ENCODE results near the gene BUB1. TPM values are rescaled to one million over a fixed set of nuclear protein-coding genes. Genes with fewer than 3 reads are reported as not detected.
"Not testable (repeated sequence)": the region's sequence is repeated elsewhere in the genome, so short reads cannot be mapped to it uniquely, and the experiment has no call there.

BUB1 gene
- total and polyA plus RNA-seq, 8 donors, result 7.1 to 44.9 (median 21.2) TPM

DNA sequence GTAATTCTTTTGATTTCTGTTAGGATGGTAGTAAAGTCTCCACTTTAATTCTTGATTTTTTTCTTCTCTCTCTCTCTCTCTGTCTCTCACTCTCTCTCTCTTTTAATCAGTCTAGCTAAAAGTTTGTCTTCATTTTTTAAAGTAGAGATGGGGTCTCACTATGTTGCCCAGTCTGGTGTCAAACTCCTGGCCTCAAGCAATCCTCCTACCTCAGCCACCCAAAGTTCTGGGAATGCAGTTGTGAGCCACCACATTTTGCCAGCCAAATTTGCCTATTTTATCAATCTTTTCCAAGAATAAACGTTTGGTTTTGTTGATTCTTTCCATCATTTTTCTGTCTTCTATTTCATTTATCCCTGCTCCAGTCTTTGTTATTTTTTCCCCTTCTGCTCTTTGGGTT, 30.6 kb upstream of the BUB1 start:
- no peaks in the 10 kb centered on the region for H3K27me3 ChIP-seq
- peaks cover 0 to 13% of the 10 kb centered on the region in 2 donors for H3K4me1 ChIP-seq
- no peak overlapping the region for H3K4me3 ChIP-seq
- ATAC-seq (no peak), DNase-seq (no peak)
- intact Hi-C loops (cut with DNase I), result no loop called here
- H3K9me3 ChIP-seq, result no peaks in the 10 kb centered on the region
- H3K36me3 ChIP-seq, result no peaks in the 10 kb centered on the region
- H3K27ac ChIP-seq, result peak overlapping the region in 1 of 2 donors; percentile 49
- TF ChIP-seq, protein P1, sequence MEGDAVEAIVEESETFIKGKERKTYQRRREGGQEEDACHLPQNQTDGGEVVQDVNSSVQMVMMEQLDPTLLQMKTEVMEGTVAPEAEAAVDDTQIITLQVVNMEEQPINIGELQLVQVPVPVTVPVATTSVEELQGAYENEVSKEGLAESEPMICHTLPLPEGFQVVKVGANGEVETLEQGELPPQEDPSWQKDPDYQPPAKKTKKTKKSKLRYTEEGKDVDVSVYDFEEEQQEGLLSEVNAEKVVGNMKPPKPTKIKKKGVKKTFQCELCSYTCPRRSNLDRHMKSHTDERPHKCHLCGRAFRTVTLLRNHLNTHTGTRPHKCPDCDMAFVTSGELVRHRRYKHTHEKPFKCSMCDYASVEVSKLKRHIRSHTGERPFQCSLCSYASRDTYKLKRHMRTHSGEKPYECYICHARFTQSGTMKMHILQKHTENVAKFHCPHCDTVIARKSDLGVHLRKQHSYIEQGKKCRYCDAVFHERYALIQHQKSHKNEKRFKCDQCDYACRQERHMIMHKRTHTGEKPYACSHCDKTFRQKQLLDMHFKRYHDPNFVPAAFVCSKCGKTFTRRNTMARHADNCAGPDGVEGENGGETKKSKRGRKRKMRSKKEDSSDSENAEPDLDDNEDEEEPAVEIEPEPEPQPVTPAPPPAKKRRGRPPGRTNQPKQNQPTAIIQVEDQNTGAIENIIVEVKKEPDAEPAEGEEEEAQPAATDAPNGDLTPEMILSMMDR (IDR thresholded peaks at IDR 0.05), result no peak

DNA sequence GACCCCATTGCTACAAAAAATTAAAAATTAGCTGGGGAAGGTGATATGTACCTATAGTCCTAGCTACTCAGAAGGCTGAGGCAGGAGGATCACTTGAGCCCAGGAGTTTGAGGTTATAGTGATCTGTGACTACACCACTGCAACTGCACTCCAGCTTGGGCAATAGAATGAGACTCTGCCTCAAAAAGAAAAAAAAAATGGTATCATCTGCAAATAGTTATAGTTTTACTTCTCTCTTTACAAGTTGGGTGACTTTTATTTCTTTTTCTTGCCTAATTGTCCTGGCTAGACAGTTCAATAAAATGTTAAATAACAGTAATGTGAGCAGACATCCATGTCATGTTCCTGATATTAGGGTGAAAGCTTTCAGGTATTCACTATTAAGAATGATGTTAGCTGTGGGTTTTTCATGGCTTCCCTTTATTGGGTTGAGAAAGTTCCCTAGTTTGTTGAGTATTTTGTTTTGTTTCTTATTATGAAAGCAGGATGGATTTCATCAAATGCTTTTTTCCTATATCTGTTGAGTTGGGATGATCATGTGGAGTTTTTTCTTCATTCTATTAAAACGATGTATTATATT, 29.6 kb upstream of the BUB1 start:
- ATAC-seq, result no peak
- Histone ChIP-seq H3K36me3 (no peaks in the 10 kb centered on the region), H3K9me3 (no peaks in the 10 kb centered on the region), H3K4me1 (peaks cover 0 to 23% of the 10 kb centered on the region in 2 donors), H3K27ac (peak overlapping the region in 1 of 2 donors; percentile 49), H3K27me3 (no peaks in the 10 kb centered on the region), H3K4me3 (no peak overlapping the region)
- no peak for DNase-seq
- TF ChIP-seq, protein P1 (IDR thresholded peaks at IDR 0.05), result no peak
- intact Hi-C loops (cut with DNase I), result no loop called here

DNA sequence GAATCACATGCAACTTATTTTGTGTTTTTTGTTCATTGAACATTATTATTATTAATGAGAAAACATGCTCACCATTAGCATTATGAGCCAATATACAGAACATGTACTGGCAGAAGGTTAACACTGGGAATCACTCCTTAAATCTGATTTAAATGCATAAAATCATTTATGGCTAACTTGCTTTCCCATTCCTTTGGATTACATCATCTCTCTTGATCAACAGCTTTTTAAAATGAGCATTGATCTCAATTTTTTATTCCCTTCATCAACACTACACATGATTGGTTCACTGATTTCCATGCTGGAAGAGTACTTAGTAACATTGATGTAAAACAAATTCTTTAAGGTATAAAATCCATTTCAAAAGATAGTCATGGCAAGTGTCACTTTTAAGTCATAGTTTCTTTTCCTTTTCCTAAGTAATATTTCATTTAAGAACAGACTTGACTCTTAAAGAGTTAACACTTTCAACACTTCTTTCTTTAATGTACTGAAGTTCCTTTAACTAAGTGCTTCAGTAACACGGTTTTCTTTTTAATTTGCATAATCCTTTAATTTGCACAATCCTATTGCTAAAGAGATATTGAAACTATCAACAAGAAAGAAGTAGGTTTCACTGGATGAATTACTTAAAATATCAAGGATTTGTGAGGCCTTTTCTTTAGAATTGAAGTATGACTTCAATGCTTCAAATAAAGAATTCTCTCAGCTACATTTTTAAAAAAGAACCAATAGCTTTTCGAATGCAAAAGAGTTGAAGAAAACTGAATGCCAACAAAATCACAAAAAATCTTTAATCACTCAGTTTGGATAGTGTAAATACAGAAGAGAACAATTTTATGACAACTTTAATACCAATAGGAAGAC, 24.9 kb upstream of the BUB1 start:
- Histone ChIP-seq H3K4me1 (peaks cover 0 to 19% of the 10 kb centered on the region in 2 donors), H3K27ac (no peak overlapping the region), H3K9me3 (no peaks in the 10 kb centered on the region), H3K36me3 (no peaks in the 10 kb centered on the region), H3K27me3 (no peaks in the 10 kb centered on the region), H3K4me3 (no peak overlapping the region)
- intact Hi-C loops (cut with DNase I), result no loop called here
- TF ChIP-seq, protein P1 (IDR thresholded peaks at IDR 0.05), result no peak
- no peak for DNase-seq
- ATAC-seq, result no peak

DNA sequence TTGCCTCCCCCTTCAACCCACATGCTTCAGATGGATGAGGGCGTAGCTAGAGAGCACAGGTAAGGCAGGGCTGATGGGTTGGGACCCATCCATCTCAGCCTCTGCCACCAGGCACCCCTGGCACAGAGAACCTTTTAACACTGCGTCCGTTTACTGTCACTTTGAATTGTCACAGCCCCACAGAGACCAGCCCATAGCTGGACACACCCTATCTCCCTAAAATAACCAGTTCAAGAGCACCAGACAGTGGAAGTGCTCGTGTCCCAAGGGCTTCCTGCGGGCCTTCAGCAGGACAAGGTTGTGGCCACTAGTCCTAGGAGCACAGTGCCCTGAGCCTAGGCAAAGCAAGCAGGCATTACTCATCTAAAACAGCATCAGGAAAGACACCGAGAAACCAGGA, 20.4 kb upstream of the BUB1 start:
- intact Hi-C loops (cut with DNase I), result not testable (repeated sequence)

DNA sequence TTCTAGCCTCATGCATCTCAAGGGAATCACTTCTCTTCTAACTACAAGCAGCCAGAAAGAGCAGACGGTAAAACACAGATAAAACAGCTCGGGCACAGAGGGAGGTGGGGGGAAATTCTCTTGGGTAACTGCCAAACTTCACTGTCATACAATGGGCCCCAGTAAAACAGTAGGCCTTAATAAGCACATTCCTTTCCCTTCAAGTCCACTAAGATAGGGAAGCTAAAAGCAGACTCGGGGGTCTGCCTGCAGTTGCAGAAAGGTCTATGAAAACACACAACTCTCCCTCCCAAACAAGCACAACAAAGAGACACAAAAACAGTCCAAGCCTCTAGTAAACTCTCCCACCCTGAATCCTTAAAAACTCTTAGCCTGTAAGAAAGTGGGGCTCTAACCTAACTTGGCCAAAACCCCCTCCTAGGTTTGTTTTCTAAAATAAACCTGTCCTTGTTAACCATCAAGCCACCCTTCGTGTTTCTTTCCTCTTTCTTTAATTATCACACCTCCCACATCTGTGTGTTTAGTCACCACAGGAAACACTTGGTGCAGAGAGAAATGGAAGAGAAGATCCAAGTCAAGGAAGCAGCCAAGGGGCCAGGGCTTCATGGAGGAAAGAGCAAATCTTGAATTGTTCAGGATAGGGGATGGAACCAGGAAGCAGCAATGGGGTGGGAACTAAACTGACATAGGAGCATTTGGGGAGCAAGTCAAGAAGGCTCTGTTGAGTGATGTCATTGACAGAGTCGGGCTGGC, 17.5 kb upstream of the BUB1 start:
- intact Hi-C loops (cut with DNase I); H3K27ac ChIP-seq; H3K4me1 ChIP-seq; ATAC-seq; H3K9me3 ChIP-seq; H3K36me3 ChIP-seq; H3K4me3 ChIP-seq; H3K27me3 ChIP-seq: not testable (repeated sequence)
- peak in 1 of 4 donors; percentile 37 for DNase-seq

More for the DNA sequence above, 20.4 kb upstream of the BUB1 start:
- DNase-seq, H3K27me3 ChIP-seq, H3K36me3 ChIP-seq, ATAC-seq, H3K27ac ChIP-seq, H3K9me3 ChIP-seq, H3K4me3 ChIP-seq: not testable (repeated sequence)
- H3K4me1 ChIP-seq, result peaks cover 0 to 15% of the 10 kb centered on the region in 2 donors

All from left lung (tissue), 10 donors.